8988T (cell line): Measurements from ENCODE around the gene GNG12.

Experiments used
- DNase-seq: peaks from one replicate; pipeline ENCODE4 v3.0.0; 2011

The GNG12 gene

DNA sequence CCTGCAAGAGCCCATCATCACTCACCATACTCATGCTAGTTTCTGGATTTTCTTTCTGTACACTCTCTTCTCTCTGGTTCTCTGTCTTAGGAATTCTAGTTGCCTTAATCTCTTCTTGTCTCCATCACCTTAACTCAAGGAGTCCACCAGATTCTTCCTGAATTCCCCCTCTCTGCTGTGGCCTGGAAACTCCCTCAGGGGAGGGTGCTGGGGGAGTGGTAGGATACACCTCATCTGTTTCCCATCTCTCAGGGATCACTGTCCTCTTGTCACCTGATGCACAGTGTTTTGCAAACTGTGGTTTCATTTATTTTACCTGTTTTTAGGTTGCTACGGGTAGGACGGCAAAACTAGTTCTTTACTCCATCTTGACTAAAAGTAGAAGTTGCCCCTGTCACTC, 6.6 kb upstream of the GNG12 start:
- no peak for DNase-seq

DNA sequence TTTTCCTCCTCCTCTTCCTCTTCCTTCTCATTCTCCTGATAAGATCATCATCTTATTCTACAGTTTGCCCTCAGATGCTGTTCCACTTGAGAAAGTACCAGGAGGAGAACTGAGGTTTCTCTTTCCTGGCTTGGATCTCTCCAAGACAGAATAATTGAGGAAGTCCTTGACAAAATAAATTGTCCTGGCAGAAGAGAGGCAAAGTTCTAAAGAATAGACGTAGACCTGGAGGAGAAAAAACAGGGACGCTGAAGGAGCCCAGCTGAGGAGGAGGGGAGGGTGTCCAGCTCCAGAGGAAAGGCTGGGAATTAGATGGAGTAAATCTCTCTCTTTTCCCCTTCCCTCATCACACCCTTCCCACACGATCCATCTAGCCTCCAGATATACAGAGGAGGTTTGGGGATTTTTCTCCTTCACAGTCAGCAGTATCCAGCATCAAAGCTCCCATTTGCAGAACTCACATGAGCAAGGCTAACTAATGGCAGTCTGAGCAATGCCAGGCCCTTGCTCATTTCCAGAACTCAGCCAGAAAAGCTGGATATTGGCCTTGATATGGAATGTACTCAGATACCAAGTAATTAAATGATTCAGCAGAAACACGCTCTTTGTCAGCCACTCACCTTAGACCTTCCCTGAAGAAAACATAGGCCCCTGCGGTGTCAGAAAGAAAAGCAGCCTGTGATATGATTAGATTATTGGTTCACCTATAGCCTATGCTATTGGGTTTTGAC, 5.1 kb upstream of the GNG12 start:
- DNase-seq, result no peak

DNA sequence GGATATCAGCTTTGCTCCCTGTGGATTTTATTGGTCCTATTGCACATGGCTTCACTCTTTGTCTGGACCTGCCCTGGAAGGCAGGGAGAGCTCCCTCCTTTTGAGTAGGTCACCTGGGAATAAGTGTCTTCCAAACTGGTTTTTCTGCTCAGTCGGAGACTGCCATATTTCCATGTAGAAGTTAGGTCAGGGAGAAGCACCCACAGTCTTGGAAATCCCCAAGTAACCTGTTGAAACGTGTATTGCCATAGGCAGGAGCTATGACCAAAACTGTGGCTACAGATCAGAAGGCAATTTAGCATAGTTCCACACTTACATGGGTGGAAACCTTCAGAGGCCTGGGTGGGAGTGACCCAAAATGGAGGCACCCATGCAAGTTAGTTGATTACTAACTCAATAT, 3.5 kb upstream of the GNG12 start:
- no peak for DNase-seq

DNA sequence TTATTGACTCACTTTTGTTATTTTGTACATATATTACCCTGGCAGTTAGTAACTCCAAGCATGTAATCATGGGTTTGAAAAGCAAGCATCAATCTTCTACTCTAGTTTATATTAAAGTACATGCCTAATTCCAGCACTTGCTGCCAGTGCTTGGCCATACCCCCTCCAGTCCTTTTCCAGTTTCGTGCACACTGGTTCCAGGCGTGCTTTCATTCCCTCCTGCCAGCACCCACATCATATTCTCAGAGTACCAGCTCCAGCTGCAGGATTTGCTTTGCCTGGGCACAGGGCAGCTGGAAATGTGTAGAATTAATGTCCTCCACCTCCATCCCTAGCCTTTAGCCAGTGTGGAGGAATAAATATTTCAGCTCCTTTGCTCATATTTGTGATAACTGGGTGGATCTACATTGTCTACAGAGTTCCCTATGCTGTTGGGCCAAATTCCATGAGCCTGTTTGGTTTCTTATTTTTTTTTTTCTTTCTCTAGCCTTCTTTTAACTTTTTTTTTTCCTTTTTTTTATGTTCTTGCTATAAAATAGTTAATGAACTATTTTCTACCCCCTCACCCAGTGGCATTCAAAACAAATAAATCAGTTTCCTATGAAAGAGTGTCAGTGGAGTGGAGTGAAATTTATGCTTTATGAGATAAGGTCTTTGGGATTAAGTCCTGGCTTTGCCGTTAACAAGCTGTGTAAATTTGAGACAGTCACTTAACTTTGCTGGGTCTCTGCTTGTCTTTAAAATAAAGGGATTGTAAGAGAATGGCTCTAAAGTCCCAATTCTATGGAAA, 2.6 kb upstream of the GNG12 start:
- no peak for DNase-seq

GRCh38 chr1:67834246-67834877, 1.1 kb upstream of the GNG12 start:
- no peak for DNase-seq

DNA sequence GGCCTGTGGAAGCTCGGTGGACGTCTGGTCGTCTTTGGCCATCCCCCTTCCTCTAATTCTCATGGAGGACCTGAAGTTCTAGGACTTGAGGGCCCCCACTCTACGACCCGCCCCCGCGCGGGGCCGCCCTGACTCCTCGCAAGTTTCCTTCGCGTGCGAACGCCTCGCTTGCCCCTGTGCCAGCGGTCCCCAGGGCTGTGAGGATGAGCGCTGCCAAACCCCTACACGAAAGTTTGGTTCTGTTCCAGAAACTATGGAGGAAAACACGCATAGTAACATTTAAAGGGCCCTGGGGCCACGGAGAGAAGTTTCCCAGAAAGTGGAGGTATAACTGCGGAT, 304 bp upstream of the GNG12 start:
- no peak for DNase-seq

DNA sequence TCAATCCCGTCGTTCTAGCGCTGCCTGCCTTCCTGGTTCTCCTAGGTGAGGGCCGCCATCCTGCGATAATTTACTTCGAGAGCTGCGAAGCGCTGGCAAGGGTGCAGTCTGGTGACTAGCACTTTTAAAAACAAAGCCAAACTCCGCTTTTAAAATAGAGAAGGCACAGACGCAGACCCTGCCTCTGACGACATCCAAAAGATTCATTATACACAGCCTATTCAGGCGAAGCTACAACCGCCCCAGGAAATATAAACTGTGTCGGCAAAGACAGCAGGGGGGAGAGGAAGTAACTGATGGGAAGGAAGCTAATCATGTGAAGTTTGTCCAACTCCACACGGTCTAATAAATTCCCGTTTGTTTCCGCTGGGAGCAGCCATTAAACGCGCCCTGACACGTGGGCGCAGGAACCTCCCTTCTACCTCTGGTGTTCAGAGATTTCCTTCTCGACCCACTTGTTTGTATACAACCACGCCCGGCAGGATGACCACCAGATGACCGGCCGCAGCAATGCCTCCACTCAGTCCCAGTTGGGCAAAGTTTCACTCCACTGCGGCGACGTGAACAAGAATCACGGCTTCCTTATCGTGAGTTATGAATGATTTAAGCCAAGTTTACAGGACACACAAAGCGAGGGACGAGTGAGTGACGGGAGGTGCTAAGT, 1.3 kb downstream of the GNG12 start:
- DNase-seq, result peak; percentile 43

- DNase-seq, result no peak
Measured at GRCh38 chr1:67830928-67831830, 2.1 kb downstream of the GNG12 start.

DNA sequence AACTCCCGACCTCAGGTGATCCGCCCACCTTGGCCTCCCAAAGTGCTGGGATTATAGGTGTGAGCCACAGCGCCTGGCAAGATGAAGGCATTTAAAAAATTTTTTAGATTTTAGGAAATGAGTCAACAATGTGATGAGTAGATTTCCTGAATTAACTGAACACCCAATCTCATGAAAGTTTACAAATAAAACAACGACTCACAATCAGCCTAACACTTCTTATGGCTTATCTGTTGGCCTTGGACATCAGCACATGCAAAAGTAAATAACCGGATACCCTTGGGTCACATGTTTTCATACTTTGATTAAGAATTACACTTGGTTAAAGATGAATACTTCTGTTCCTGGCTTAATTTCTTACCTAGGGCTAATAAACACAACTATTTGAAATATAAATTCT, 3.0 kb downstream of the GNG12 start:
- DNase-seq, result no peak

DNA sequence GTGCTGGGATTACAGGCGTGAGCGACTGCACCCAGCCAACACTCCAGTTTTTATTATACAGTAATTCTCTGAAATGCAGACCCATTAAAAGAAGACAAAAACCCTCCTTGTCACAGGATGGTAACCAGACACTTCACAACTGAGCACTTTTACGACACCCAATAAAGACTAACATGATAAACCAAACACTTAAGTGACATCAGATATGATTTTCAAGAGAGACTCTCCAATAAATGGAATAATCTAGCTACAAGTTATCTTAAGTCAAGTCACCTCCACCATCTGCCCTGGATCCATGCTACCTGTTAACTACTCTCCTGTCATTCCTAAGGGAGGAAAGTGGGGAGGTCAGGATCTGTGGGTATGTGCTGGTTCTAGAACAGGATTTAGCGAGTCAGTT, 5.6 kb downstream of the GNG12 start:
- no peak for DNase-seq

GRCh38 chr1:67825591-67825990, 7.7 kb downstream of the GNG12 start:
- DNase-seq, result no peak

- DNase-seq, result no peak
Measured at GRCh38 chr1:67824766-67825165, 8.5 kb downstream of the GNG12 start.

DNA sequence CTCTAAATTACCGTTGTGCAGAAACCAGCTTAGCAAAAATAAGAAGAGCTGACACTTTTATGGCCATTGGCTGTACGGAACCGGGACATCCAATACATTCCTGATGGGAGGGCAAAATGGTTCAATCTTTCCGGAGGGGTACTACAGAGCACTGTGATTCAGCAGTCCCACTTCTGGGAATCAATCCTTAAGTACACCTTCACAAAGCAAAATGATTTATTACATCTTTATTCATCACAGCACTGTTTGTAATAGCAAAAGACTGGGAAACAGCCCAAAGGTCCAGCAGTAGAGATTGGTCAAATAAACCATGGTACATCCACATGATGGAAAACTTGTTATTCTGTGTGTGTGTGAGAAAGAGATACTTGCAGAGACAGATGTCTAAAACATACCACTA, 9.7 kb downstream of the GNG12 start:
- DNase-seq, result no peak

GRCh38 chr1:67821263-67821662, 12.0 kb downstream of the GNG12 start:
- no peak for DNase-seq

GRCh38 chr1:67818725-67819301, 14.5 kb downstream of the GNG12 start:
- DNase-seq, result no peak

GRCh38 chr1:67818162-67818561, 15.1 kb downstream of the GNG12 start:
- DNase-seq, result no peak

DNA sequence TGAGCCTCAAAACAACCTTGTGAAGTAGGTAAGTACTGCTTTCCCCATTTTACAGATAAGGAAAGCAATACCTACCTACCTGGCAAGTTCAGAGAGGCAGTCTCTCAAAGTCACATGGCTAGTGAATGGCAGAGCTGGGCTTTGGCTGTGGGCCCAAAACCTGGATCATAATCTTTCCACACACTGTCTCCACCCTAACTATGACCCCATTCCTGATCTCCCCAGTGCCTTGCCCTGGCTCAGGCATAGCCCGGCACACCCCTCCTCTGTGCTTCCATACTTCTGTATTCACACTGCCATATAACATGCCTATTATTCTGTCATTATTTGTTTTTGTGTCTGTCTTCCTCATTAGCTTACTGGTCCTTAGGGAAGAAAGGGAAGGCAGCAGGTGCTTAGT, 15.9 kb downstream of the GNG12 start:
- DNase-seq, result no peak

GRCh38 chr1:67816506-67816905, 16.8 kb downstream of the GNG12 start:
- DNase-seq, result no peak

GRCh38 chr1:67816095-67816475, 17.2 kb downstream of the GNG12 start:
- no peak for DNase-seq

- no peak for DNase-seq
Measured at GRCh38 chr1:67815303-67816094, 17.8 kb downstream of the GNG12 start.

DNA sequence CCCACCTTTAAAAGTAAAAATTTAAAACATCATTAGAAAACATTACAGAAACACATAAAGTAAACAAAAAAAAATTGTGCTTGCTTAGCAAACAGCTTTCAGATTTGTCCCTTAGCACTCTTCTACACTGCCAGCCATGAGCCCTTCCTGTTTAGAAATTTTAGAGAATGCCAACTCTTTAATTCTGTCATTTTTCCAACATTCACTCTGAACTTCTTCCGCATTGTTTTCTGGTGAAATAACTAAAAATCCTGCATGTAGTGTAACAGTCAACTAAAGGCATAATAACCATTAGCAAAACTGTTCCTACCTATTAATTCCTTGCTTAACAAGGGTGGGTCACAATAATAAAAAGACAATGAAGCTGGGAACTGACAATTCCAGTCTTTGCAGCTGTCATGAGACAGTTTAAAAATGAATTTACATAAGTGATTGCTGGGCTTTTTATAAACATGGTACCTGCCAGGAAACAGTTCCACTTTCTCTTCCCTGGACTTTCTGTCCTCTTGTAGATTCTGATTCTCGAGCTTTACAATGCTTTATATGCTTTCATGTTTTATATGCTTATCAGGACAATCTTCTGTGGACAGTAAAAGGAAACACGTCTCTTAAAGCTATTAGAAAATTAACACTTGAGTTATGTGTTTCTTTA, 19.0 kb downstream of the GNG12 start:
- no peak for DNase-seq
